H9 (cell line): ENCODE results near the gene CARHSP1. TPM values are rescaled to one million over a fixed set of nuclear protein-coding genes. Genes with fewer than 3 reads are reported as not detected.

Source experiments
- DNase-seq: peaks from one replicate; pipeline ENCODE4 v3.0.0-alpha.2; 2017
- H2AFZ ChIP-seq: one replicate; pipeline ENCODE4 v1.6.1; 2013; ENCODE audit warnings: mild to moderate bottlenecking, low read length, control low read depth, moderate library complexity
- H2AK5ac ChIP-seq: 2 replicates; pipeline ENCODE4 v1.6.1; 2013; ENCODE audit warnings: low read length, control low read depth, mixed read lengths; ENCODE audit not compliant: insufficient read length
- H2BK120ac ChIP-seq: one replicate; pipeline ENCODE4 v1.6.1; 2013; ENCODE audit warnings: low read depth, mild to moderate bottlenecking, low read length, control low read depth, inconsistent platforms; ENCODE audit not compliant: poor library complexity, severe bottlenecking
- H2BK12ac ChIP-seq: 2 replicates; pipeline ENCODE4 v1.6.1; 2013; ENCODE audit warnings: low read length, control low read depth, mixed read lengths, low read depth; ENCODE audit not compliant: insufficient read length
- H2BK15ac ChIP-seq: 2 replicates; pipeline ENCODE4 v1.6.1; 2013; ENCODE audit warnings: low read depth, low read length, control low read depth
- H2BK20ac ChIP-seq: one replicate; pipeline ENCODE4 v1.6.1; 2013; ENCODE audit warnings: low read depth, mild to moderate bottlenecking, low read length, control low read depth, inconsistent platforms; ENCODE audit not compliant: poor library complexity, severe bottlenecking
- H2BK5ac ChIP-seq: 2 replicates; pipeline ENCODE4 v1.6.1; 2013; ENCODE audit warnings: low read length, control low read depth, mixed read lengths; ENCODE audit not compliant: insufficient read length
- H3K14ac ChIP-seq: 2 replicates; pipeline ENCODE4 v1.6.1; 2013; ENCODE audit warnings: low read length, control low read depth; ENCODE audit not compliant: insufficient read depth
- H3K18ac ChIP-seq: 2 replicates; pipeline ENCODE4 v1.6.1; 2013; ENCODE audit warnings: low read depth, mild to moderate bottlenecking, mixed read lengths, low read length, control low read depth; ENCODE audit not compliant: insufficient read length
- H3K23ac ChIP-seq: 2 replicates; pipeline ENCODE4 v1.6.1; 2013; ENCODE audit warnings: low read length, control low read depth, mixed read lengths, low read depth; ENCODE audit not compliant: insufficient read length
- H3K23me2 ChIP-seq: 2 replicates; pipeline ENCODE4 v1.6.1; 2013; ENCODE audit warnings: low read depth, mild to moderate bottlenecking, mixed read lengths, low read length, control low read depth; ENCODE audit not compliant: insufficient read length, poor library complexity, severe bottlenecking
- H3K27ac ChIP-seq: 2 replicates; pipeline ENCODE4 v1.5.1; 2013; ENCODE audit warnings: low read length, control low read depth, mixed read lengths, low read depth; ENCODE audit not compliant: insufficient read length
- H3K27me3 ChIP-seq: 2 replicates; pipeline ENCODE4 v1.6.1; 2013; ENCODE audit warnings: low read length, control low read depth, inconsistent platforms; ENCODE audit not compliant: insufficient read depth
- H3K4ac ChIP-seq: 2 replicates; pipeline ENCODE4 v1.6.1; 2013; ENCODE audit warnings: low read depth, mild to moderate bottlenecking, control low read depth, inconsistent platforms, low read length, moderate library complexity
- H3K4me1 ChIP-seq: 2 replicates; pipeline ENCODE4 v1.6.1; 2013; ENCODE audit warnings: low read length, control low read depth, inconsistent platforms; ENCODE audit not compliant: insufficient read depth
- H3K4me2 ChIP-seq: 2 replicates; pipeline ENCODE4 v1.6.1; 2013; ENCODE audit warnings: low read length, control low read depth, mixed read lengths; ENCODE audit not compliant: insufficient read length, insufficient read depth
- H3K56ac ChIP-seq: 2 replicates; pipeline ENCODE4 v1.6.1; 2013; ENCODE audit warnings: low read depth, mild to moderate bottlenecking, mixed read lengths, low read length, control low read depth; ENCODE audit not compliant: insufficient read length
- H3K79me1 ChIP-seq: 2 replicates; pipeline ENCODE4 v1.6.1; 2013; ENCODE audit warnings: low read depth, mild to moderate bottlenecking, moderate library complexity, low read length, control low read depth, inconsistent platforms; ENCODE audit not compliant: insufficient read depth, poor library complexity, severe bottlenecking
- H3K79me2 ChIP-seq: 2 replicates; pipeline ENCODE4 v1.6.1; 2013; ENCODE audit warnings: low read length, control low read depth, inconsistent platforms; ENCODE audit not compliant: insufficient read depth
- H3K9ac ChIP-seq: 2 replicates; pipeline ENCODE4 v1.6.1; 2013; ENCODE audit warnings: low read length, control low read depth, mixed read lengths; ENCODE audit not compliant: insufficient read length; ENCODE audit errors: extremely low read depth
- H3K9me3 ChIP-seq: one replicate; pipeline ENCODE4 v1.6.1; 2013; ENCODE audit warnings: low read depth, low read length, inconsistent platforms; ENCODE audit not compliant: control insufficient read depth
- H3T11ph ChIP-seq: one replicate; pipeline ENCODE4 v1.6.1; 2013; ENCODE audit warnings: mild to moderate bottlenecking, low read length, control low read depth, inconsistent platforms
- H4K20me1 ChIP-seq: one replicate; pipeline ENCODE4 v1.6.1; 2013; ENCODE audit not compliant: control insufficient read depth, insufficient read length, insufficient read depth
- H4K5ac ChIP-seq: 2 replicates; pipeline ENCODE4 v1.6.1; 2013; ENCODE audit warnings: low read depth, mild to moderate bottlenecking, mixed read lengths, low read length, control low read depth; ENCODE audit not compliant: insufficient read length
- H4K8ac ChIP-seq: replicated peaks from 2 replicates; pipeline ENCODE4 v1.6.1; 2013; ENCODE audit warnings: low read length, control low read depth, mixed read lengths, low read depth; ENCODE audit not compliant: insufficient read length
- H4K91ac ChIP-seq: 2 replicates; pipeline ENCODE4 v1.6.1; 2013; ENCODE audit warnings: low read depth, mild to moderate bottlenecking, moderate library complexity, mixed read lengths, low read length, control low read depth; ENCODE audit not compliant: insufficient read length
- H3K27ac Mint-ChIP-seq, 3 experiments: 2 replicates in 2 of 3; 3 replicates in 1 of 3; pipeline ENCODE4 v1.8.0; 2020 to 2021; ENCODE audit warnings: mixed read lengths in 3 of 3, mild to moderate bottlenecking in 1 of 3, moderate library complexity in 1 of 3
- H3K27me3 Mint-ChIP-seq: 2 replicates; pipeline ENCODE4 v1.8.0; 2021; ENCODE audit warnings: low read depth, mild to moderate bottlenecking, moderate library complexity, mixed read lengths
- H3K36me3 Mint-ChIP-seq, 3 experiments: 2 replicates in 2 of 3; 3 replicates in 1 of 3; pipeline ENCODE4 v1.8.0; 2020 to 2021; ENCODE audit warnings: low read depth in 3 of 3, mixed read lengths in 3 of 3; ENCODE audit not compliant: insufficient read depth in 1 of 3
- H3K4me1 Mint-ChIP-seq, 2 experiments: 2 replicates each; pipeline ENCODE4 v1.8.0; 2020; ENCODE audit warnings: mixed read lengths in 2 of 2
- H3K4me3 Mint-ChIP-seq, 2 experiments: 2 replicates in 1 of 2; 3 replicates in 1 of 2; pipeline ENCODE4 v1.8.0; 2020 to 2021; ENCODE audit warnings: mild to moderate bottlenecking in 2 of 2, mixed read lengths in 2 of 2, moderate library complexity in 1 of 2
- H3K9me3 Mint-ChIP-seq, 2 experiments: 2 replicates in 1 of 2; 3 replicates in 1 of 2; pipeline ENCODE4 v1.8.0; 2020; ENCODE audit warnings: mild to moderate bottlenecking in 2 of 2, mixed read lengths in 2 of 2, moderate library complexity in 1 of 2
- CTCF ChIP-seq: fragments of 200-600 bp; sonication (generic); conservative IDR thresholded peaks from 3 replicates; pipeline ENCODE4 v1.8.0; 2021; ENCODE audit warnings: antibody characterized with exemption, mild to moderate bottlenecking
- WGBS: extraction: QIAGEN DNeasy Blood & Tissue Kit; methylation state at CpG from one replicate; pipeline ENCODE4 v1.1.7; 2013; ENCODE audit warnings: missing lambda C conversion rate, low lambda C conversion rate, mixed read lengths; ENCODE audit not compliant: insufficient read length; ENCODE audit errors: extremely low coverage; 5-methylcytosine and 5-hydroxymethylcytosine counted together
- total RNA-seq: library from RNA; stranded (reverse); gene quantifications from 2 replicates; pipeline ENCODE4 v1.2.1, GENCODE V29; 2021

CARHSP1 gene
- total RNA-seq, 1 experiment from 2014 or later = 194 TPM

GRCh38 chr16:8849411-8850011 lies 19.3 kb downstream of the CARHSP1 start:
- no peak overlapping the region for H2BK20ac ChIP-seq
- H2BK5ac ChIP-seq = no peak overlapping the region
- DNase-seq = no peak
- no CpG with 5 or more reads among the region's 19 CpGs for WGBS
- H4K8ac ChIP-seq = no peak overlapping the region
- no peaks in the 10 kb centered on the region for H3K79me1 ChIP-seq
- Mint-ChIP-seq H3K27me3 (no peaks in the 10 kb centered on the region; the same call in 1 of the 2 replicates), H3K4me3 (no peak overlapping the region), H3K27ac (peak overlapping the region; percentile 64 to 92 (median 83); a peak in 6 of 7 replicates), H3K9me3 (no peaks in the 10 kb centered on the region; a peak in 1 of 5 replicates), H3K4me1 (peaks cover 32 to 37% of the 10 kb centered on the region in 2 experiments), H3K36me3 (peaks cover 29 to 92% (median 61%) of the 10 kb centered on the region in 3 experiments)
- H3K23ac ChIP-seq = no peak overlapping the region
- no peak overlapping the region for H3K4me2 ChIP-seq
- H3K23me2 ChIP-seq = no peaks in the 10 kb centered on the region
- no peak overlapping the region for H3K56ac ChIP-seq
- no peak overlapping the region for H2AFZ ChIP-seq
- H3K4ac ChIP-seq = no peak overlapping the region
- H2BK120ac ChIP-seq = no peak overlapping the region
- H2BK12ac ChIP-seq = no peak overlapping the region
- H3K18ac ChIP-seq = no peak overlapping the region
- no peak overlapping the region for H3T11ph ChIP-seq
- H3K9me3 ChIP-seq = no peaks in the 10 kb centered on the region
- no peaks in the 10 kb centered on the region for H3K79me2 ChIP-seq
- H2AK5ac ChIP-seq = no peak overlapping the region
- H4K91ac ChIP-seq = no peak overlapping the region
- peaks cover 6% of the 10 kb centered on the region for H4K20me1 ChIP-seq
- H3K27ac ChIP-seq = no peak overlapping the region
- H3K14ac ChIP-seq = no peak overlapping the region
- H3K9ac ChIP-seq = no peak overlapping the region
- no peak for TF ChIP-seq CTCF
- no peaks in the 10 kb centered on the region for H3K27me3 ChIP-seq
- H2BK15ac ChIP-seq = no peak overlapping the region
- no peak overlapping the region for H4K5ac ChIP-seq
- H3K4me1 ChIP-seq = no peaks in the 10 kb centered on the region
